Esophagus muscularis mucosa (tissue), 4 donors: ENCODE data around the gene RPGRIP1L. TPM values are rescaled to one million over a fixed set of nuclear protein-coding genes. Genes with fewer than 3 reads are reported as not detected.

Experiments
- DNase-seq: peaks from one replicate; pipeline ENCODE4 v3.0.0-alpha.2; 2017; ENCODE audit errors: extremely low spot score
- H3K27ac ChIP-seq, 4 donors: fragments of 200-600 bp; sonication (generic); replicated peaks in 1 of 4; 1 replicate in 3 of 4; 2 replicates in 1 of 4; pipeline ENCODE4 v1.5.1; 2016 to 2019; ENCODE audit warnings: mild to moderate bottlenecking in 1 of 4
- H3K27me3 ChIP-seq, 4 donors: fragments of 200-600 bp; sonication (generic); one replicate each; pipeline versions ENCODE4 v1.5.1 to v1.6.0; 2016 to 2019
- H3K36me3 ChIP-seq, 4 donors: fragments of 200-600 bp; sonication (generic); one replicate each; pipeline ENCODE4 v1.5.1; 2016 to 2019
- H3K4me1 ChIP-seq, 4 donors: fragments of 200-600 bp; sonication (generic); one replicate each; pipeline ENCODE4 v1.5.1; 2016 to 2019
- H3K4me3 ChIP-seq, 4 donors: fragments of 200-600 bp; sonication (generic); 1 replicate in 2 of 4; 2 replicates in 2 of 4; pipeline ENCODE4 v1.5.1; 2016 to 2019; ENCODE audit warnings: mild to moderate bottlenecking in 4 of 4, moderate library complexity in 1 of 4
- H3K9me3 ChIP-seq, 4 donors: fragments of 200-600 bp; sonication (generic); 1 replicate in 3 of 4; 2 replicates in 1 of 4; pipeline ENCODE4 v1.5.1; 2016 to 2019
- CTCF ChIP-seq, 3 experiments: fragments of 200-600 bp in 2 of 3; fragments of 450-650 bp in 1 of 3; sonication (generic) in 2 of 3; IDR thresholded peaks; one replicate each; pipeline ENCODE4 v1.5.1; 2017 to 2019; ENCODE audit warnings: antibody characterized with exemption in 3 of 3, mild to moderate bottlenecking in 2 of 3, moderate library complexity in 1 of 3
- EP300 ChIP-seq: sonication (generic); formaldehyde crosslinking; IDR thresholded peaks from one replicate; pipeline ENCODE4 v1.6.1; 2017; ENCODE audit warnings: antibody characterized with exemption
- POLR2A ChIP-seq: fragments of 450-650 bp; IDR thresholded peaks from one replicate; pipeline ENCODE4 v1.6.1; 2017; ENCODE audit warnings: antibody characterized with exemption, moderate library complexity, mild to moderate bottlenecking, low read depth
- POLR2AphosphoS5 ChIP-seq, 2 donors: sonication (generic); formaldehyde crosslinking; IDR thresholded peaks; one replicate each; pipeline ENCODE4 v1.6.1; 2017; ENCODE audit warnings: antibody characterized with exemption in 2 of 2
- WGBS: methylation state at CpG from one replicate; pipeline ENCODE4 v1.1.5; 2018; 5-methylcytosine and 5-hydroxymethylcytosine counted together
- intact Hi-C: fragments of 100-400 bp; cut with DNase I; formaldehyde crosslinking; loops from one replicate; pipeline ENCODE4 v1.15.1; 2023
- total RNA-seq, 4 donors: library from RNA; depleted of rRNA; stranded (reverse); fragments of >200 nt; gene quantifications; one replicate each; pipeline versions ENCODE4 v1.1.0 to v1.2.1, GENCODE V29; 2016

The RPGRIP1L gene
- total RNA-seq, 4 donors from 2014 or later = 2.3 to 4.3 (median 4.0) TPM

DNA sequence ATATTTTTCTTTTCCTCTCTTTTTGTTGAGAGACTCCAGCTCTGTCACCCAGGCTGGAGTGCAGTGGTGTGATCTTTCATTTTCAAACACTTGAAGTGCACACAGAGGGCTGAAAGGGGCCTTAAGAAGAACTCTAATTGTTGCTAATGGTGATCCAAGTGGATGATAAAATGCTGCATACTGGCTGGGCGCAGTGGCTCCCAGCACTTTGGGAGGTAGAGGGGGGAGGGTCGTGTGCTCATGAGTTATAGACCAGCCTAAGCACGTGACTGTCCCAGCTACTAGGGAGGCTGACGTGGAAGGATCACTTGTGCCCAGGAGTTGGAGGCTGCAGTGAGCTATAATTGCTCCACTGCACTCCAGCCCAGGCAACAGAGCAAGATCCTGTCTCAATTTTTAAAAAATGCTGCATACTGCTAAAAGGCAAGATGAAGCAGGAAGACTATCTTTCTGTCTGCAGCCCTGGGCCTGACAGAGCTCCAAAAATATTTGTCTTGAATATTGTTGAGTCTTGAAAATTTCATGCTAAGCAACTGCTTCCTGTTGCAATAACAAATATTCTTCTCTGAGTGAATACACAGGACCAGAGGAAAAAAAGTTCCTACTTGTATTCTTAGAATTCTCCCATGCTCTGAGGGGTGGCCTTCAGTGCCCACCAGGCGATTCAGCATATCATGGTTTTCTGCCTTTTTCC, 137.0 kb downstream of the RPGRIP1L start:
- Histone ChIP-seq H3K9me3 (peaks cover 0 to 8% (median 6%) of the 10 kb centered on the region in 4 donors), H3K36me3 (no peaks in the 10 kb centered on the region), H3K27ac (no peak overlapping the region), H3K4me1 (no peaks in the 10 kb centered on the region), H3K4me3 (no peak overlapping the region), H3K27me3 (no peaks in the 10 kb centered on the region)
- TF ChIP-seq POLR2A = no peak
- no peak for TF ChIP-seq POLR2AphosphoS5 (IDR thresholded peaks at IDR 0.05)
- TF ChIP-seq EP300 = no peak
- TF ChIP-seq CTCF (IDR thresholded peaks at IDR 0.05) = no peak
- DNase-seq = no peak
- intact Hi-C loops = no loop called here
- 74% methylated on average over 5 of the region's 5 CpGs for WGBS

- H3K27me3 ChIP-seq = no peaks in the 10 kb centered on the region
- WGBS = 85% methylated on average over 8 of the region's 8 CpGs
- no peak for DNase-seq
- no peak overlapping the region for H3K27ac ChIP-seq
- H3K4me1 ChIP-seq = no peaks in the 10 kb centered on the region
- no peak overlapping the region for H3K4me3 ChIP-seq
- no peaks in the 10 kb centered on the region for H3K36me3 ChIP-seq
- no peak for TF ChIP-seq POLR2A
- no peak for TF ChIP-seq CTCF (IDR thresholded peaks at IDR 0.05)
- TF ChIP-seq POLR2AphosphoS5 (IDR thresholded peaks at IDR 0.05) = no peak
- TF ChIP-seq EP300 = no peak
- H3K9me3 ChIP-seq = no peaks in the 10 kb centered on the region
- intact Hi-C loops = no loop called here
Observed at GRCh38 chr16:53565296-53565863, 138.3 kb downstream of the RPGRIP1L start.

- TF ChIP-seq EP300 = no peak
- TF ChIP-seq CTCF (IDR thresholded peaks at IDR 0.05) = no peak
- TF ChIP-seq POLR2A = no peak
- TF ChIP-seq POLR2AphosphoS5 (IDR thresholded peaks at IDR 0.05) = no peak
- Histone ChIP-seq H3K27me3 (no peaks in the 10 kb centered on the region), H3K9me3 (no peaks in the 10 kb centered on the region), H3K36me3 (no peaks in the 10 kb centered on the region), H3K4me1 (no peaks in the 10 kb centered on the region), H3K4me3 (no peak overlapping the region), H3K27ac (no peak overlapping the region)
- WGBS = 50% methylated on average over 4 of the region's 4 CpGs
- intact Hi-C loops = no loop called here
- DNase-seq = no peak
Observed at GRCh38 chr16:53563426-53563825, 140.2 kb downstream of the RPGRIP1L start.

- WGBS = 84% methylated on average over 5 of the region's 5 CpGs
- DNase-seq = no peak
- TF ChIP-seq POLR2A (no peak), CTCF (IDR thresholded peaks at IDR 0.05) (no peak), POLR2AphosphoS5 (IDR thresholded peaks at IDR 0.05) (no peak), EP300 (no peak)
- Histone ChIP-seq H3K27ac (no peak overlapping the region), H3K4me1 (no peaks in the 10 kb centered on the region), H3K36me3 (no peaks in the 10 kb centered on the region), H3K4me3 (no peak overlapping the region), H3K27me3 (no peaks in the 10 kb centered on the region), H3K9me3 (no peaks in the 10 kb centered on the region)
- intact Hi-C loops = no loop called here
Observed at GRCh38 chr16:53561101-53561888, 142.4 kb downstream of the RPGRIP1L start.
